ENCODE data around the gene HJV.

The HJV gene

GRCh38 chr1:145992502-145992936, 29.0 kb downstream of the HJV start:
- no peak for DNase-seq

- DNase-seq: no peak
Observed at GRCh38 chr1:145991735-145992412, 29.7 kb downstream of the HJV start.

GRCh38 chr1:145990249-145990855, 31.2 kb downstream of the HJV start:
- DNase-seq: no peak

GRCh38 chr1:145988773-145989172, 32.8 kb downstream of the HJV start:
- no peak for DNase-seq

- DNase-seq: no peak
Observed at GRCh38 chr1:145987926-145988325, 33.6 kb downstream of the HJV start.

GRCh38 chr1:145986551-145986950, 35.0 kb downstream of the HJV start:
- DNase-seq: no peak

GRCh38 chr1:145985502-145986439, 35.8 kb downstream of the HJV start:
- DNase-seq: peak; percentile 93

GRCh38 chr1:145985129-145985501, 36.4 kb downstream of the HJV start:
- DNase-seq: no peak

GRCh38 chr1:145983960-145984830, 37.3 kb downstream of the HJV start:
- no peak for DNase-seq

- DNase-seq: peak; percentile 80
Observed at GRCh38 chr1:145983206-145983675, 38.3 kb downstream of the HJV start.

GRCh38 chr1:145982010-145982723, 39.4 kb downstream of the HJV start:
- no peak for DNase-seq

GRCh38 chr1:145980457-145980994, 41.0 kb downstream of the HJV start:
- no peak for DNase-seq

- no peak for DNase-seq
Observed at GRCh38 chr1:145979746-145980456, 41.6 kb downstream of the HJV start.

GRCh38 chr1:145978854-145979745, 42.4 kb downstream of the HJV start:
- DNase-seq: peak; percentile 99

- DNase-seq: no peak
Observed at GRCh38 chr1:145978471-145978853, 43.1 kb downstream of the HJV start.

GRCh38 chr1:145977486-145978470, 43.8 kb downstream of the HJV start:
- DNase-seq: peak; percentile 81

GRCh38 chr1:145977016-145977415, 44.5 kb downstream of the HJV start:
- no peak for DNase-seq

- no peak for DNase-seq
Observed at GRCh38 chr1:145975216-145975615, 46.3 kb downstream of the HJV start.

- DNase-seq: no peak
Observed at GRCh38 chr1:145974721-145975120, 46.8 kb downstream of the HJV start.

Measured in NCI-H2029 (cell line).